ENCODE results near the gene IL36RN. TPM values are rescaled to one million over a fixed set of nuclear protein-coding genes. Genes with fewer than 3 reads are reported as not detected.
"Not testable (repeated sequence)": the region's sequence is repeated elsewhere in the genome, so short reads cannot be mapped to it uniquely, and the experiment has no call there.

Gene IL36RN
- polyA plus RNA-seq, 4 donors, result not detected

DNA sequence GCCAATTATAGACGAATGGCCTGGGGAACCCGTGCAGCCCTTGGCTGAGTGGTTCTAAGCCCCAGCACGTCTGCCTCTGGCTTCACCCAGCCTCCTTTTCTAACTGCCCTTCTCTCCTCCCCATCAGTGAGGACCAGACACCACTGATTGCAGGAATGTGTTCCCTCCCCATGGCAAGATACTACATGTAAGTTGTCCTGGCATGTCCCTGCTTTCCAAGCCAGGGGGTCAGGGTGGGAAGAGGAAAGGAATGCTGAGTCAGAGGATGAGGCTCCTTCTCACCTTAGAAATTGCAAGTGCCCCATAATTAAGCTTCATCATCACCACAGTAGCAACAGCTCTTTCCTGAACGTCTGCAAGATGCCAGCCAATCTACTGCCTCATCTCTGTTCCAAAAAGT, 13.6 kb downstream of the IL36RN start:
- no peak for DNase-seq (ENCODE audit: low read depth in 4 of 4, low spot score in 3 of 4)

DNA sequence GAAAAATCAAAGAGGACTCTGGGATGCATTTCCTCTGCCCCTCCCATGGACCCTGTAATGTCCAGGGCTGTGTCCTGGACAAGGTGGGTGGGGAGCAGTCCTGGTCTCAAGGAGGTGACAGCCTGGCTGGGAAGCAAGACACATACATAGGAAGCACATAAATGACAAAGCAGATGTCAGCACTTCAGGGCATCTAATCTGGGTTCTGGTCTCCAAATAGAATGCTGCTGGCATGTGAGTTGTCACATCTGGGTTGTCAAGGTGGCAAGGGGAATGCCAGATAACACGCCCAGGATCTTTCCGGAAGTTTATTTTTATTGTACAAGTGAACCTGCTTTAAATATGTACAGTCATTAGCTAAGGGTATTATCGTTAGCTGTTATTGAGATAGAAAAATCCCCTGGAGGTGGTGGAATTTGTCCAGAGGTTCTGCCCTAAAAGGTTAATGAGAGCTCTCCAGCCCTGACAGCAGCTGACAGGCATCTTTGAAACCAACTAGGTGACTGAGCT, 14.4 kb downstream of the IL36RN start:
- no peak for DNase-seq (ENCODE audit: low read depth in 4 of 4, low spot score in 3 of 4)

DNA sequence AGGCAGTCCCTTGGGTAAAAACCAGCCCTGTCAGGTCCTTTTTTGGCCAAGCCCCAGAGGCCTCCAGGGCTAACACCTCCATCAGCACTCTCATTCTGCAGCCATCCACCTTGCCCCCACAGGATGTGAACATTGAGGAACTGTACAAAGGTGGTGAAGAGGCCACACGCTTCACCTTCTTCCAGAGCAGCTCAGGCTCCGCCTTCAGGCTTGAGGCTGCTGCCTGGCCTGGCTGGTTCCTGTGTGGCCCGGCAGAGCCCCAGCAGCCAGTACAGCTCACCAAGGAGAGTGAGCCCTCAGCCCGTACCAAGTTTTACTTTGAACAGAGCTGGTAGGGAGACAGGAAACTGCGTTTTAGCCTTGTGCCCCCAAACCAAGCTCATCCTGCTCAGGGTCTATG, 16.0 kb downstream of the IL36RN start:
- DNase-seq (ENCODE audit: low read depth in 4 of 4, low spot score in 3 of 4), result no peak

DNA sequence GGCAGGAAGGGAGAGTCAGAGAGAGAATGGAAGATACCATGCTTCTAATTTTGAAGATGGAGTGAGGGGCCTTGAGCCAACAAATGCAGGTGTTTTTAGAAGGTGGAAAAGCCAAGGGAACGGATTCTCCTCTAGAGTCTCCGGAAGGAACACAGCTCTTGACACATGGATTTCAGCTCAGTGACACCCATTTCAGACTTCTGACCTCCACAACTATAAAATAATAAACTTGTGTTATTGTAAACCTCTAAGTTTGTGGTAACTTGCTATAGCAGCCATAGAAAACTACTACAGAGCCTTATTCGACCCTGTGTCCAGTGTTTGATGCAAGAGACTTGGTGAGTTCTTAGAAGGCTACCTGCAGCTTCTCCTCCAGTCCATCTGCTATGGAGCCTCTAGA, 16.6 kb downstream of the IL36RN start:
- no peak for DNase-seq (ENCODE audit: low read depth in 4 of 4, low spot score in 3 of 4)

DNA sequence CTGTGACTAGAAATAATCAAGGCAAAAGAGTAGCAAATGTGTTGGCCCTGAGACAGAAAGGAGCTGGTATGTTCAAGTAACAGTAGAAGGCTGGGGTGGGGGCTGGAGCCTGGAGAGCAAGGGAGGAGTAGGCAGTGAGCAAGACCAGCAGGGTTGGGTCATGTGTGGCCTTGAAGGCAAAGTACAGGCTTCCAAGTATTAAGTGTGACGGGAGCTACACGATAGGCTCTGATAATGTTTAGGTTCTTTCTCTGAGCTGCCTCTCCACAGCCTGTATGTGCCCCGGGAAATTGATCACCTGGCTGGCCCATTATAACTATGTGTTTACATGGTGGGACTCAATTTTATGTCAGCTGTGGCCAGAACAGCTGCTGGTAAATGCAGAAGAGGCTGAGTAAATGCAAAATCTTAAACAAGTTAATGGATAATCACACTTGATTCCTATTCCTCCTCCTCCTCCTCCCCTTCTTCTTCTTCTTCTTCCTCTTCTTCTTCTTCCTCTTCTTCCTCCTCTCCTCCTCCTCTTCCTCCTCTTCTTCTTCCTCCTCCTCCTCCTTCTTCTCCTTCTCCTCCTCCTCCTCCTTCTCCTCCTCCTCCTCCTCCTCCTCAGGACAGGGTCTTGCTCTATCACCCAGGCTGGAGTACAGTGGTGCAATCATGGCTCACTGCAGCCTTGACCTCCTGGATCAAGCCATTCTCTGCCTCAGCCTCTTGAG, 18.1 kb downstream of the IL36RN start:
- DNase-seq (ENCODE audit: low read depth in 4 of 4, low spot score in 3 of 4), result no peak

DNA sequence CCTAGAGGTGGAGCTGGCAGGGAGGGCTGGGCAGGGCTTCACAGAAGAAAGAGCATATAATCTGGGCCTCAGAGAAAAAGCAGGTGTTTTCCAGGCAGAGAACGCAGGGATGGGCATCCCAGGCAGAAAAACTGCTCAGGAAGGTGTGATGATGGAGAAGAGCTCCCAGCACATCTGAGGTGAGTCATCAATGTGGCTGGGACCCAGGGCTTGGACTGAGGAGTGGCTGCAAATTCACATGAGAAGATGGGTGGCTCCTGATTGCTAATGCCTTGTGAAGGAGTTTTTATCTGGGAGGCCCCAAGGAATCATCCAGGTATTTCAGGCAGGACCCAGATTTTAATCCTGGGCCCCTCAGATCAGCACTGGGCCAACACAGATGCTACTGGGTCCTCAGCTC, 18.9 kb downstream of the IL36RN start:
- DNase-seq (ENCODE audit: low read depth in 4 of 4, low spot score in 3 of 4), result no peak

DNA sequence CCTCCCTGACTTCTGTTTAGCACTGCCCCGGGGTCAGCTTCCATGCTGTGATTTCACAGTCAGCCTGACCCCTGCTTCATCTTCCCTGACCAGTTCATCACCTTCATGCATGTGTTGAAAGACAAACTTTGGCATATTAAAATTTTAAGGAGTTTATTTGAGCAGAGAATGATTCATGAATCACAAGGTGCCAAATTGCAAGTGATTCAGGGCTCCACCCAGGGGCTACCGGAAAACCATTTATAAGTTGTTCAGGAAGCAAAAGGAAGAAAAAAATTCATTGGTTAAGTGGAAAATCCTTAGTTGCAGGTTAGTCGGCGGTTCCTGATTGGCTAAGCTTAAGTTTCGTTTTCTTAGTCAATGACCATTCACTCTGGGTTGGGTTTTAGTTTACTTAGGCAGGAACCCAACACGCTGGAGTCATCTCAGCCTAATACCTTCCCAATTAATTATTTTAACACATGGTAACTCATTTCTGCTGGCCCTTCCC, 19.4 kb downstream of the IL36RN start:
- DNase-seq (ENCODE audit: low read depth in 4 of 4, low spot score in 3 of 4), result no peak

DNA sequence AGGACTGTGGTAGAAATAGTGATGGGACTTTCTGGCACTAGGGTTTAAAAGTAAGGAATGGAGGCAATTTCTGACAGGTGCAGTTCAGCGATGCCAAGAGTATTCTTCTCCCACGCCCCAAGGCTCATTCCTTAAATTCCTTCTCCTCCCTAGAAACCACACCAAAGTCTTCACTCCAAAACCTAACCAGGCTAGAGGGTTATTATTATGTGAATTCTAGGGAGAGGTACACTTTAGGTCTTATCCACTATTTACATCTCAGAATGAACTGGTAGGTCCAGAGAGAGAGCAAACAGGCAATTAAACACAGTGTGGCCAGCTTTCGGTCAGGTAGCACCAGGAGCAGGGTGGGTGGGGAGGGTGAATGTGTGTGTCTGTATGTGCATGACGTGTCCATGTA, 20.1 kb downstream of the IL36RN start:
- no peak for DNase-seq (ENCODE audit: low read depth in 4 of 4, low spot score in 3 of 4)

DNA sequence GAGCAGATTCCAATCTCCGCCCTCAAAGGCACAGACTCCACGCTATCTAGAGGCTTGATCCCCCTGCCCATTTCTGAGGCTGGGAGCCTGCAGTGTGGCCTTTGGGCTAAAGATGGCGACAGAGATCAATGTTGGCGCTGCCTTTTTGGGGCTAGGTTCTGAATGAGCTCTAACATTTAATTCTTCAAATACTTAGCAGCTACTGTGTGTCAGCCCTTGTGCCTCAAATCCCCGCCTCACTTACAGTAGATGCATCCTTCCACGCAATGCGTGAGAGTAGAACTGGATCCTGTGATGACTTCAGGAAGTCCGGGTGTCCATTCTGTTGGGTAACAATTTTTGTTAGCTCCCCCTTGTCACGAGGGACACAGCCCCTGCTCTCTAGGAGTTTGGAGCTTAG, 21.1 kb downstream of the IL36RN start:
- peak in 1 of 4 donors; percentile 7 for DNase-seq (ENCODE audit: low read depth in 4 of 4, low spot score in 3 of 4)

DNA sequence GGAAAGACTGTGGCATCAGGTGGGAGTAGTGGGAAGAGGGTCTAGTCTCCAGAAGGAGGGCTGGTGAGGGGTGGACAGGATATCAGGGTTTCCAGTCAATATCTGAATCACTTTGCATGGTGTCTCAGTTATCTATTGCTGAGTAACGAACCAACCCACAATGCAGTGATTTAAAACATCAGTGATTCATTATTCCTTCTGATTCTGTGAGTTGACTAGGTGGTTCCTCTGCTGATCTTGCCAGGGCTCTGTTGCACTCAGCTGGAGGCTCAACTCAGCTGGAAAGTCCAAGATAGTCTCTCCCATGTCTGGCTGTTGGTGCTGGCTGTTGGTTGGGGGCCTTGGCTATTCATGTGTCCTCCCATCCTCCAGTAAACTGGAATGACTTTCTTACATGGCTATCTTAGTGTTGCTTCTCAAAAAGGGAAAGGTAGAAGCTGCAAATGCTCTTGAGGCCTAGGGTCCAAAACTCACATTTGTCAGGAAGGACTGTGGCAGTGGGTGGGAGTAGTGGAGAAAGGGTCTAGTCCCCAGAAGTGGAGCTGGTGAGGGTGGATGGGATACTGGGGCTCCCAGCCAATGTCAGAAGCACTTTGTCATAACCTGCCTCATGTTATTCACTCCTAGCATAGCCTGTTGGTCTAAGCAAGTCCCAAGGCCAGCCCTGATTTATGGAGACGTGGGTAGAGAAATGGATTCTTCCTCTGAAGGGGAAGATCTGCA, 22.7 kb downstream of the IL36RN start:
- no peak for DNase-seq (ENCODE audit: low read depth in 4 of 4, low spot score in 3 of 4)

DNA sequence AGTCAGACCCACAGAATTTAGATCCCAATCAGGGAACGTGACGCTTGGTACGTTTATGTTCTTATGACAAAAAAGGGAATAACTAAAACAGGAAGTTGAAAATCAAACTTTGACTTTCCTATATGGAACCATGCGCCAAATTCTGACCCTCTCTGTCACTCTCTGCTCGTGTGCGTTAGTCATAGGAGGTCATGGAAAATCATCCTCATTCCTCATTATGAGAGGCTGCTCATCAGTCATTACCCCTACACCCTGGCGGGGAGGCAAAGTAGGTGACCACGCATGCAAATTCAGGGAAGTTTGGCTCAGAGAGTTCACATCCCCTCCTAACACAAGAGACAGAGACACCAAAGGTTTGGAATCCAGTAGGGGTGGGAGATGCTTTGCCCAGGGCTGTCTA, 24.3 kb downstream of the IL36RN start:
- DNase-seq (ENCODE audit: low read depth in 4 of 4, low spot score in 3 of 4), result no peak

DNA sequence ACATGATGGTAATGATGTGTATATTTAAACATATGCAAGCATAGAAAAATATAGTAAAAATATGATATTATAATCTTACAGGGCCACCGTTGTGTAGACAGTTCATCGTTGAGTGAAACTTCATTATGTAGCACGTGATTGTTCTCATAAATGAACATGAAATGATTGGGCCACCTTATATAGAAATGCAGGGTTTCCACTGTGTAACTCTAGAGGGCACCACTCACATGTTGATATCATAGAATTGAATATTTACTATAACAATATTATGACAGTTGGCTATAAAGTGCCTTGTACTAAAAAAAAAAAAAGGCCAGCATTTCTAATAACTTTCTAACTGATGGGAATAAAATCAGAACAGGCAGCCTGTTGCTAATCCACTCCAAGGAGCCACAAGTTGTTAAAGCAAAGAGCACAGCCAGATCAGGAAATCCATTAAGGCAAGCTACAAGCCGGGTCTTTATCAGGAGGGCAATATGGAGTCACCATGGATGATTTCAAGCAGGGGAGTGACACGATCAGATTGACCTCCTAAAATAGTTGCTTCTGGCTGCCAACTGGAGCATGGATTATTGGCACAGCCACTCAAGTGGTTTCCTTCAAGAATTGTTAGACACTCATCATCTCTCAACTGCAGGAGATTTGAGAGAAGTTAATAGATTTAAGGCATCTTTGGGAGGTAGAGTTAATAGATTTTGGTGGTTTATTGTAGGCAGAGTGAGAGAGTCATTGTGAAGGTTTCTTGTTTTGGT, 25.4 kb downstream of the IL36RN start:
- no peak for DNase-seq (ENCODE audit: low read depth in 4 of 4, low spot score in 3 of 4)

DNA sequence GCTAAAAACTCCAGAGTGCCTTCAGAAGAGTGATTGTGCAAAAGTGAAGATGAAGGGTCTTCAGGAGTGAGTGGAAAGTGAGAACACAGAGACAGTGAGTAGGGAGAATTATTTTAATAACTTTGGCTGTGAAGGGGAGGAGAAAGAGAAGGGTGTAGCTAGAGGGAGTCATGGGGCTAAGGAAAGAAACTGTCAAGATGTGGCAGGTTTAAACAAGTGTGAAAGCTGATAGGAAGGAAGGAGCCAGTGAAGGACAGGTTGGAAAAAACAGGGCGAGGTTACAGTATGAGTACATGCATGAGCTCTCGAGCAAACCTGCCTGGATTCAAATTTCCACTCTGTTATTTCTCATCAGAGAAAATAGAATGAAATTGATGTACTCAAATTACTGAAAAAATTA, 26.5 kb downstream of the IL36RN start:
- no peak for DNase-seq (ENCODE audit: low read depth in 4 of 4, low spot score in 3 of 4)

DNA sequence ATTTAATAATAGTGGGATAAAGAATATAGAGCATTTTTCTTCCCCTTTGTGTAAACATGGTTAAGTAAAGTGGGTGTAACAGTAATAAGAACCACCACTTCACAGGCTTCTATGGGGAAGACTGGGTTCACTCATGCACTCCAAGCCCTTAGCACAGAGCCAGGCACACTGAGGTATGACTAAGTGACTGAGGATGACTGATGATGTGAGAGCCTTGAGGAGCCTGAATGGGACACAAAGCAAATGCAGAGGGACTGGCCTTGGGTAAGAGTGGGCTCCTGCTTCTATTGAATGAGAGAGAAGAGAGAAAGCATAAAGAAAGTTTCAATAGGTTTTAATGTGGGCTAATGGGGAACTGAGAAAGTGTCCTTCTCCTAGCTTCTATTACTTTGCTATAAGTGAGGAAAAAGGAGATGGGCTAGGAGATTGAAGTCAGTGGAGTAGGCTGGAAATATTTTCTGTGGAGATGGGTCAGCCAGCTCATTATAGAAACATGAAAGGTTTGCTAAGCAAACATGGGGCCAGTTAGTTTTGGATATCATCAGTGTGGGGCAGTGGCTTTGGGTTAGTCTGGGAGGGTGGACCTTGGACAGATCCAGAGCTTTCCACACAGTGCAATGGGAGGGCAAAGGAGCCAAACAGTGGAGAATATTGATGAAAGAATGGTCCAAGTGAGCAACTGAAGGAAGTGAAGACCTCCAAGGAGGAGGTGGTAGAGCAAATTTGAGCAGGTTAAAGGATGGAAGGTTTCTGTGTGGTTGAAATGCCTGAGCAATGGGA, 29.4 kb downstream of the IL36RN start:
- DNase-seq (ENCODE audit: low read depth in 4 of 4, low spot score in 3 of 4), result no peak

DNA sequence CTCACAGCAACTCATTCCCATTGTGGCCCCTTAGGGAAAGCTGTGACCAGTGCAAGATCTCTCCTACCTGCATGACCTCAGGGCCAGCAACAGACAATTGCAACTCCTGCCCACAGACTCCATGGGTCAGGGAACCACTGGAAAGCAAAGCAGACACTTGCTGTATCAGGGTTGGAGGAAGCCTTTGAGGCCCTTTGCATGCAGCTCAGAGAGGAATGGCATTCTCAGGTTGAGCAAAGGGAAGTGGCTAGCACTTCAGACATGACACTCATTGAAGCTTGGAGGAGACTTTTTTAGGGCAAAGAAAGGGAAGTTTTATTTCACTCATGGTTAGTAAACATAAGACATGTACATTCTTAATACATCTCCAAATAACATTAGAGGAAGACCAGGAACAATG, 30.9 kb downstream of the IL36RN start:
- DNase-seq (ENCODE audit: low read depth in 4 of 4, low spot score in 3 of 4), result no peak

DNA sequence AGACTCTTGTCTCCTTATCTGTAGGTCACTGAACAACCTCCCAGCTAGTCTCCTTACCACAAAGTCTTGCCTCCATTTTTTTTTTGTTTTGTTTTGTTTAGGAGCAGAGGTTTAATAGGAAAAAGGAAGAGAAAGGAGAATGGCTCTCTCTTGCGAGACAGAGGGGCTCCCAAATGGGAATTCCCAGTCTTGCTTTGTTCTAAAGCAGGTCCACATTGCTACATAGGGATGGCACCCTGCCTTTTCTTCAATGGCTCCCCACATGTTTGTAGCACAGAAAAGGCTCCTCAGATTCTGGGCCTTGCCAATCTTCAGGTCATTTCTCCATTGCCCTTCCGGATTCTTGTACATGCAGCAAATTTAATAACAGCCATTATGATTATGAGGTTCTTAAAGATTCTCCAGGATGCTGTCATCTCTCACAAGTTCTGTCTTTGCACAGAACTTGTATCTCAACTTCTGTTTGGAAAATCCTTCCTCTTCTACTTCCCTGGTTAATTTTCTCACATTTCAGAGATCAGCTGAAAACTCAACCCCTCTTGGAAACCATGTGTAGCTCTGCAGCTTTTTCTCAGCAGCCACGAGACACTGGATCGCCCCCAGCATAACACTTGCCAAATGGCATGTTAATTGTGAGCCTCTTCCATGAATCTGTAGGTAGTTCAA, 32.4 kb downstream of the IL36RN start:
- no peak for DNase-seq (ENCODE audit: low read depth in 4 of 4, low spot score in 3 of 4)

DNA sequence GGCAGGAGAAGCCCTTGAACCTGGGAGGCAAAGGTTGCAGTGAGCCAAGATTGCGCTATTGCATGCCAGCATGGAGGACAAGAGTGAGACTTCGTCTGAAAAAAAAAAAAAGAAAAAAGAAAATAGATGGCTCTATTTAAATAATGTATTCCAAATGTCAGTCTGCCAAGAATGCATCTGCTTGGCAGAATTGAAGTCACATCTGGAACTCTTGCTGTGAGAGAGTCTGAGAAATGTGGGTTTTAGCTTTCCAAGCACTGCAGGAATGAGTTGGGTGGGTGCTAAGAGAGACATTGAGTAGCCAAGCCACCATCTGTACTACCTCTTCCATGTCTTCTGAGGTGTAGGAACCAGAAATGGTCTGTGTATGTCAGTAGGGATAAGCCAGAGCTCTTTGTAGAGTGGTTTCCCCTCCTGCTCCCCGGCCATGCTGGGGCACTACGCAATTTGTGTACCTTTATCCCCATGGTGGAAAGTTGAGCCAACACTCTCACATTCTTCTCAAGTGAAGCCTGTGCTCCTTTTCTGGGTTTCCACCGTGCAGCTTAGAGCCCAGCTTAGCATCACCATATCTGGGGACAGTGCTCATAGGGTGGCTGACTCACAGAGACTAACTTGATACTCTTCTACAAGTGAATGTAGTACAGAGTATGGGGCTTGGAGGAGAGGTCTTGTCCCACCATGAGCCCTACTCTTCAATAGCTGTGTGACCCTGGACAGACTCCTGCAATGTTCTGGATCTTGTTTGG, 34.0 kb downstream of the IL36RN start:
- no peak for DNase-seq (ENCODE audit: low read depth in 4 of 4, low spot score in 3 of 4)

DNA sequence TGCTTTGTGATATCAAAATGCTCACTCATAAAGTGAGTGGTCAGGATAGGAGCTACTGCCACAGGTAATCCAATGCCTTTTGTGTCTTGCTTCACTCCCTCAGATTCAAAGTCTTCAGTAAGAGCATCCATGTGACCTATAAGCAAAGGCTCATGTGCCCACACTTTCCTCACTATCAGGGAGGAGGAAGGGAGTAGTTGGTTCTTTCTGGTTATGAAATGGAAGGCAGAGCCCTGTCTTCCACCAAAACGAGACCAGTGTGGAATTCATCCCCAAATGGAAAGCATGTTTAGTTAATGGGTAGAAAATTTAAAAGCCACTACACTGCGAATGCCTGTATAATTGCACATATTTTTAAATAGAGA, 34.6 kb downstream of the IL36RN start:
- no peak for DNase-seq (ENCODE audit: low read depth in 4 of 4, low spot score in 3 of 4)

DNA sequence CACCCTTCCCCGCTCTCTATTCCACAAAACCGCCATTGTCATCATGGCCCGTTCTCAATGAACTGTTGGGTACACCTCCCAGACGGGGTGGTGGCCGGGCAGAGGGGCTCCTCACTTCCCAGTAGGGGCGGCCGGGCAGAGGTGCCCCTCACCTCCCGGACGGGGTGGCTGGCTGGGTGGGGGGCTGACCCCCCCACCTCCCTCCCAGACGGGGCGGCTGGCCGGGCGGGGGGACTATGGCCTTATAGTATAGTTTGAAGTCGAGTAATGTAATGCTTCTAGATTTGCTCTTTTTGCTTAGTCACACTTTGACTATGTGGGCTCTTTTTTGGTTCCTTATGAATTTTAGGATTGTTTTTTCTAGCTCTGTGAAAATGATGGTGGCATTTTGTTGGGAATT, 37.3 kb downstream of the IL36RN start:
- not testable (repeated sequence) for DNase-seq (ENCODE audit: low read depth in 4 of 4, low spot score in 3 of 4)

All from left renal pelvis (tissue), 4 donors.